PC-9 (cell line): Measurements from ENCODE around the gene UBE4A.

Source experiments
- EZH2 ChIP-seq: fragments of 200-600 bp; sonication (generic); IDR thresholded peaks from 2 replicates; pipeline ENCODE4 v1.8.0; 2017; ENCODE audit warnings: antibody characterized with exemption, low read depth
- TF ChIP-seq, protein P1 (sequence below): fragments of 200-600 bp; sonication (generic); conservative IDR thresholded peaks from 2 replicates; pipeline ENCODE4 v1.6.1; 2017; ENCODE audit warnings: mixed run types, antibody characterized with exemption, mild to moderate bottlenecking, moderate library complexity

DNA sequence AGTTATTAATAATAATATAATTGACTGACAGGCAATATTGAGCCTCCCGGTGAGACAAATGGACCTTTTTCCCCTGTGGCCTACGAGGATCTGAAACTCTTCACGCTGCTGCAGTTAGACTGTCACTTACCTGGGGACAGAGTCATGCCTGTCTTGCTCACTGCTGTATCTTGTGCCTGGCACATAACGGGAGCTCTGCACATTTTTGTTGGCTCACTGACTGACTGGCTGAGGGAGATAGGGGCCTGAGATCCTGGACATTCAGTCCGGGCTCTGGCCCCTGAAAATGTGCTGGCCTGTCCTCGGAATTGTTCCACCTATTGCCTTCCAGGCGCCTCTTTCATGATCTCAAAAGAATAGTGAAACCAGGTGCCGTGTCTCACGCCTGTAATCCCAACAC is 16.2 kb upstream of the UBE4A start:
- TF ChIP-seq EZH2: no peak
- TF ChIP-seq, protein P1, sequence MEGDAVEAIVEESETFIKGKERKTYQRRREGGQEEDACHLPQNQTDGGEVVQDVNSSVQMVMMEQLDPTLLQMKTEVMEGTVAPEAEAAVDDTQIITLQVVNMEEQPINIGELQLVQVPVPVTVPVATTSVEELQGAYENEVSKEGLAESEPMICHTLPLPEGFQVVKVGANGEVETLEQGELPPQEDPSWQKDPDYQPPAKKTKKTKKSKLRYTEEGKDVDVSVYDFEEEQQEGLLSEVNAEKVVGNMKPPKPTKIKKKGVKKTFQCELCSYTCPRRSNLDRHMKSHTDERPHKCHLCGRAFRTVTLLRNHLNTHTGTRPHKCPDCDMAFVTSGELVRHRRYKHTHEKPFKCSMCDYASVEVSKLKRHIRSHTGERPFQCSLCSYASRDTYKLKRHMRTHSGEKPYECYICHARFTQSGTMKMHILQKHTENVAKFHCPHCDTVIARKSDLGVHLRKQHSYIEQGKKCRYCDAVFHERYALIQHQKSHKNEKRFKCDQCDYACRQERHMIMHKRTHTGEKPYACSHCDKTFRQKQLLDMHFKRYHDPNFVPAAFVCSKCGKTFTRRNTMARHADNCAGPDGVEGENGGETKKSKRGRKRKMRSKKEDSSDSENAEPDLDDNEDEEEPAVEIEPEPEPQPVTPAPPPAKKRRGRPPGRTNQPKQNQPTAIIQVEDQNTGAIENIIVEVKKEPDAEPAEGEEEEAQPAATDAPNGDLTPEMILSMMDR: no peak
